ENCODE results near the gene DLG3. TPM values are rescaled to one million over a fixed set of nuclear protein-coding genes. Genes with fewer than 3 reads are reported as not detected.

DLG3 gene
- total RNA-seq, 1 experiment from 2014 or later, result 14.5 TPM

DNA sequence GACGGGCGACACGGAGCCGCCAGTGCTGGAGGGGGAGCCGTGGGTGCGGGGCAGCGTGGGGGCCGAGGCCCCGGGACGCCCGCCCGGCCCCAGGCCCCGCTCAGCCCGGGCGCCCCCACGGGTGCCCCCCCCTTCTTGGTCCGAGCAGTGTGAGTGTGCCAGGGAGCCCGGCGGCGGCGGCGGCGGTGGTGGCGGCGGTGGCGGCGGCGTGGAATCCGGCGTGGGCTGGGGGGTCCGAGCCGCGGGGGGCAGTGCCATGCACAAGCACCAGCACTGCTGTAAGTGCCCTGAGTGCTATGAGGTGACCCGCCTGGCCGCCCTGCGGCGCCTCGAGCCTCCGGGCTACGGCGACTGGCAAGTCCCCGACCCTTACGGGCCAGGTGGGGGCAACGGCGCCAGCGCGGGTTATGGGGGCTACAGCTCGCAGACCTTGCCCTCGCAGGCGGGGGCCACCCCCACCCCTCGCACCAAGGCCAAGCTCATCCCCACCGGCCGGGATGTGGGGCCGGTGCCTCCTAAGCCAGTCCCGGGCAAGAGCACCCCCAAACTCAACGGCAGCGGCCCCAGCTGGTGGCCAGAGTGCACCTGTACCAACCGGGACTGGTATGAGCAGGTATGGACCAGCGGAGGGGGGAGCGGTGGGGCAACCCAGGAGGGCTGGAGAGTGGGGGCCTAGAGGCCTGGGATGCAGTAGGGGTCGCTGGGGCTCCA is 466 bp downstream of the DLG3 start:
- no peak overlapping the region for H3K4me3 ChIP-seq (ENCODE audit: low read length)
- H2AFZ ChIP-seq (ENCODE audit: low read length), result no peak overlapping the region

DNA sequence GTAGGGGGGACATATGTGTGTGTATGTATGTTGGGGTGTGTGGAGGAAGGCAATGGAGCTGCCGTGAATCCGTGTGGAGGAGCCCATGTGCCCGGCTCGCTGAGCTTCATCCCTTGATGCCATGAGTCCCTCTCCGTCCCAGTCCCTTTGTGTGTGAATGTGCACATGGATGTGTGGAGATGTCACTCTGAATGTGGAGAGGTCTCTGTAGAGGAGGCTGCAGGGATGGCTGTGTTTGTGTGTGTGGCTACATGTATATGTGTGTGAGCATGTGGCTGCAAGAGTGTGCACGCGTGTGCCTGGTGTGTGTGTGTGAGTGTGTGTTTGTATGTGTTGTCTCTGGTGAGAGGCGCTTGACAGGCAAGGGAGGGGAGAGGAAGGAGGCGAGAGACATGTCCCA is 1.3 kb downstream of the DLG3 start:
- peaks cover 5% of the 10 kb centered on the region; the same call in 1 of the 2 replicates for H3K4me1 ChIP-seq (ENCODE audit: low read length)
- H3K79me2 ChIP-seq (ENCODE audit: low read length), result no peaks in the 10 kb centered on the region
- H3K9me2 ChIP-seq (replicated peaks; ENCODE audit: insufficient read depth, low read length), result no peaks in the 10 kb centered on the region
- H3K27ac ChIP-seq (ENCODE audit: low read length), result no peak overlapping the region
- no peaks in the 10 kb centered on the region for H3K9me3 ChIP-seq (ENCODE audit: low read length)
- no peak overlapping the region for H3K4me2 ChIP-seq (ENCODE audit: low read depth, low read length, poor library complexity, severe bottlenecking)
- peak; percentile 23 for DNase-seq
- H2AFZ ChIP-seq (ENCODE audit: low read length), result no peak overlapping the region
- no peak overlapping the region for H3K4me3 ChIP-seq (ENCODE audit: low read length)
- no peaks in the 10 kb centered on the region for H3K36me3 ChIP-seq (ENCODE audit: insufficient read depth, low read length)
- H3K27me3 ChIP-seq (ENCODE audit: low read length), result no peaks in the 10 kb centered on the region
- no peak overlapping the region for H3K9ac ChIP-seq (ENCODE audit: low read length)
- no peaks in the 10 kb centered on the region for H4K20me1 ChIP-seq (ENCODE audit: insufficient read depth, low read depth, low read length)

More for the DNA sequence above, 466 bp downstream of the DLG3 start:
- H3K4me1 ChIP-seq (ENCODE audit: low read length), result peaks cover 5% of the 10 kb centered on the region; the same call in 1 of the 2 replicates
- H3K4me2 ChIP-seq (ENCODE audit: low read depth, low read length, poor library complexity, severe bottlenecking), result no peak overlapping the region
- no peaks in the 10 kb centered on the region for H3K79me2 ChIP-seq (ENCODE audit: low read length)
- peak; percentile 28 for DNase-seq
- H3K9me2 ChIP-seq (replicated peaks; ENCODE audit: insufficient read depth, low read length), result no peaks in the 10 kb centered on the region
- no peaks in the 10 kb centered on the region for H3K27me3 ChIP-seq (ENCODE audit: low read length)
- no peak overlapping the region for H3K27ac ChIP-seq (ENCODE audit: low read length)
- H4K20me1 ChIP-seq (ENCODE audit: insufficient read depth, low read depth, low read length), result no peaks in the 10 kb centered on the region
- no peaks in the 10 kb centered on the region for H3K36me3 ChIP-seq (ENCODE audit: insufficient read depth, low read length)
- no peaks in the 10 kb centered on the region for H3K9me3 ChIP-seq (ENCODE audit: low read length)
- H3K9ac ChIP-seq (ENCODE audit: low read length), result no peak overlapping the region

DNA sequence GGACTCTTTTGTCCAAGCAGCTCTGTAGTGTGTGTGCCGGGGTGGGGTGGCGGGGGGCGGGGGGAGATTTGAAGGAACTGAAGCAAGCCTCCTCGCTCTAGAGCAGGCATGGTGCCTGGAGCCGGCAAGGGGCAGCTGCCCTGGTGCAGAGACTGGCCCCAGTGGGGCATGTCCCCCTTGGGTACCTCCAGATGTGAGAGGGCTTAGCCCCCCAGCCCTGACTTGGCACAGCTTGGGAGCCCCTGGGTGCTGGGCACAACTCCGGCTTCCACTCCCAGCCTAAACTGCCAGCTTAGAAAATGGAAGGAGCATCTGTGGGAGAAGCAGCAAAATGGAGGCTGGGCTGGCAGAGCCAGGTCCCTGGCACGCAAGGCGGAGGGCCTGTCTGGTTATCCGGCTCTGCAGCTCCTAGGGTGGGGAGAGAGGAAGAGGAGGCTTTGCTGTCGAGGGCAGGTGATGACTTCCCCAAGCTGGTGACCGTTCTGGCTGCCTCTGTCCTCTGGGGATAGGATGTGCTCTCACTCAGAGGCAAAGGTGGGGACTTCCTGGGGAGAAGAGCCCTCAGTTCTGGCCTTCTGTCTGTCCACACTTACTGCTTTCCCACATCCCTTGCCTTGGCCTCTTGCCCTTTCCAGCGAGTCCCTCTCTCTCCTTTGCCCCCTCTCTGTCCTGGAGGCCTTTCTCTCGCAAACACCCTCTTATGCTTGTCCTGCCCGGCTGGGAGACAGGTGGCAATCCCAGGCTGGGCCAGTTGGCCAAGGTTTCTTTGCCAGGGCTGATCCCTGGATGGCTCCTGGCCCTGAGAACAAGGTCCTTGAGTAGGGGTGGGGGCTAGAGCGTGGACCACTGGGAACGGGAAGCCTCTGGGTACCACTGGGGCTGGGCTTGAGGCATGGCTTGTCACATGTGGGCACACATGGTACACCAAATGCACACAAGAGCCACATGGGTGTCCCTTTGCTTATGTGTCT is 2.0 kb downstream of the DLG3 start:
- Histone ChIP-seq H3K9ac (ENCODE audit: low read length) (no peak overlapping the region), H3K4me3 (ENCODE audit: low read length) (no peak overlapping the region), H3K27ac (ENCODE audit: low read length) (no peak overlapping the region), H4K20me1 (ENCODE audit: insufficient read depth, low read depth, low read length) (no peaks in the 10 kb centered on the region), H3K9me3 (ENCODE audit: low read length) (no peaks in the 10 kb centered on the region), H3K9me2 (replicated peaks; ENCODE audit: insufficient read depth, low read length) (no peaks in the 10 kb centered on the region), H3K4me1 (ENCODE audit: low read length) (peaks cover 5% of the 10 kb centered on the region; the same call in 1 of the 2 replicates), H3K27me3 (ENCODE audit: low read length) (no peaks in the 10 kb centered on the region), H3K36me3 (ENCODE audit: insufficient read depth, low read length) (no peaks in the 10 kb centered on the region), H3K79me2 (ENCODE audit: low read length) (no peaks in the 10 kb centered on the region), H2AFZ (ENCODE audit: low read length) (no peak overlapping the region), H3K4me2 (ENCODE audit: low read depth, low read length, poor library complexity, severe bottlenecking) (no peak overlapping the region)
- peak; percentile 27 for DNase-seq

DNA sequence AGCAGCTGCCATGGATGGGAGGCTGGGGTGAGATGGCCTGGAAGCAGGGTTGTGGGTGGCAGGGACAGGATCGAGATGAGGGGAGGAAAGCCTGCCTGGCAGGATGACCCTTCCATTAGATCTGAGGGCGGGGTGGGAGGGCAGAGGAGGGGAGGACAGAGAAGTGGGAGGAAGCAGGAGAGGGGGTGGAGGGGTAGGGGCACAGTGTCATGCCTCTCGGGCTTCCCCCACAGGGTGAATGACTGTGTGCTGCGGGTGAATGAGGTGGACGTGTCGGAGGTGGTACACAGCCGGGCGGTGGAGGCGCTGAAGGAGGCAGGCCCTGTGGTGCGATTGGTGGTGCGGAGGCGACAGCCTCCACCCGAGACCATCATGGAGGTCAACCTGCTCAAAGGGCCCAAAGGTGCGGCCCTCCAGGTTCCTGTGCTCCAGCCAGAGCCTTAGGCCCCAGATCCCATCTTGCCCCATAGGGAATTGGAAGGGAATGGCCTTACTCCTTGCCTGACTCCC is 4.9 kb downstream of the DLG3 start:
- Histone ChIP-seq H3K4me1 (ENCODE audit: low read length) (peaks cover 12% of the 10 kb centered on the region), H3K9me3 (ENCODE audit: low read length) (no peaks in the 10 kb centered on the region), H3K9me2 (replicated peaks; ENCODE audit: insufficient read depth, low read length) (no peaks in the 10 kb centered on the region), H3K4me2 (ENCODE audit: low read depth, low read length, poor library complexity, severe bottlenecking) (no peak overlapping the region), H3K27ac (ENCODE audit: low read length) (no peak overlapping the region), H3K9ac (ENCODE audit: low read length) (no peak overlapping the region), H2AFZ (ENCODE audit: low read length) (no peak overlapping the region), H3K4me3 (ENCODE audit: low read length) (no peak overlapping the region), H3K79me2 (ENCODE audit: low read length) (0 out of 2 replicates have a peak, but pooled peaks cover 4% of the 10 kb centered on the region), H3K36me3 (ENCODE audit: insufficient read depth, low read length) (no peaks in the 10 kb centered on the region), H3K27me3 (ENCODE audit: low read length) (no peaks in the 10 kb centered on the region), H4K20me1 (ENCODE audit: insufficient read depth, low read depth, low read length) (no peaks in the 10 kb centered on the region)
- DNase-seq, result peak; percentile 35

DNA sequence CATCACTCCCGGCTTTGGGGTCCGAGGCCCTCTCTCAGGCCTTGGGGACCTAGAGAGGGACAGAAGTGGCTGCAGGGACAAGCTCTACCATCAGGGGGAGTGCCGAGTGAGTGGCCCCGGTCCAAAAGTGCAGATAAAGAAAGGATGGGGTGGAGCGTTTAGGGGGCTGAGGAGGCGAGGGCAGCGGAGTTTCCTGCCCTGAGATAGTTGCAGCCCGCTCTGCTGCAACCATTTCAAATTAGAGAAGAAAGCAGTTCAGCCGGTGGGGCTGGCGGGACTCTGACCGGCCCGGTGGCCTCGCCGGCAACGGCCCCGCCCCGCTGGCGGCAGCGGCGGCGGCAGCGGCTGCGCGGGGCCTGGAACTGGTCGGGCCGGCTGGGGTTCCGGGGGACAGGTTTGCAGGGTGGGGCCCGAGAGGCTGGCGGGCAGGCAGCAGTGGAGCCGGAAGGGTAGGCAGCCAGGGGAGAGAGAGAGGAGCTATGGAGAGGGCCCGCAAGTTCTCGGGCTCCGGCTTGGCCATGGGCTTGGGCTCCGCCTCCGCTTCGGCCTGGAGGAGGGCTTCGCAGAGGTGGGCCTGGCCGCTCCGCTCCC is 7.6 kb downstream of the DLG3 start:
- H3K27ac ChIP-seq (ENCODE audit: low read length), result peak overlapping the region; percentile 46
- peak overlapping the region; percentile 75 for H3K4me3 ChIP-seq (ENCODE audit: low read length)
- H3K4me2 ChIP-seq (ENCODE audit: low read depth, low read length, poor library complexity, severe bottlenecking), result peak overlapping the region; percentile 69
- 0 out of 2 replicates have a peak, but pooled peaks cover 4% of the 10 kb centered on the region for H3K79me2 ChIP-seq (ENCODE audit: low read length)
- peak overlapping the region; percentile 81 for H3K9ac ChIP-seq (ENCODE audit: low read length)
- no peaks in the 10 kb centered on the region for H3K9me3 ChIP-seq (ENCODE audit: low read length)
- DNase-seq, result peak; percentile 88
- H3K9me2 ChIP-seq (replicated peaks; ENCODE audit: insufficient read depth, low read length), result no peaks in the 10 kb centered on the region
- no peaks in the 10 kb centered on the region for H3K27me3 ChIP-seq (ENCODE audit: low read length)
- H2AFZ ChIP-seq (ENCODE audit: low read length), result peak overlapping the region; percentile 33; the same call in 1 of the 2 replicates
- no peaks in the 10 kb centered on the region for H4K20me1 ChIP-seq (ENCODE audit: insufficient read depth, low read depth, low read length)
- H3K36me3 ChIP-seq (ENCODE audit: insufficient read depth, low read length), result no peaks in the 10 kb centered on the region
- H3K4me1 ChIP-seq (ENCODE audit: low read length), result peaks cover 18% of the 10 kb centered on the region

DNA sequence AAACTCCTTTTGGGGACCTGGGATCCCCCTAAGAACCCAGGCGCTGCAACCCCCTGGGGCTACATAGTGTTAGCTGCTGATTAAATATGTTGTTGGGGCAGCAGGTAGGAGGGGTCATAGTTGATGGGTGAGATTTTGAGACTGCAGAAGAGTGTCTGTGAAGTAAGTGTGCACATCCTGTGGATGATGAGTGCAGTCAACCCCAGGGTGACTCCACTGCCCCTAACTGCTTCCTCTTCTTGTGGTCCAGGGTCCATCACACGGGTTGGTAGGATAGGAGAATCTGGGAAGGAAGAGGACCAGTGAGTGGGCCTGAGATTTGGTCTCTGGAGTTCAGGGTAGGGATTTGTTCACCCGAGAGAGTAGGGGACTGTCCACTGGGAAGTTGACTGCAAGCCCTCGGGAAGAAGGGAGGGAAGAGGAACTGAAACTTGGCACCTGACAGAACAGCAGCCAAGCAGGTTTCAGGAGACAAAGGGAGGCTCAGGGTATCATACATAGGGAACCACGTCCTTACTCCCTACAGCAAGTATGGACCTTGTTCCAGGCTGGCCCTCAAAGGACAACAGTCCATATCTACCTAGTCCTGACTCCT is 8.5 kb downstream of the DLG3 start:
- Histone ChIP-seq H4K20me1 (ENCODE audit: insufficient read depth, low read depth, low read length) (no peaks in the 10 kb centered on the region), H3K9ac (ENCODE audit: low read length) (peak overlapping the region; percentile 81), H3K4me3 (ENCODE audit: low read length) (peak overlapping the region; percentile 75), H3K27me3 (ENCODE audit: low read length) (no peaks in the 10 kb centered on the region), H3K4me2 (ENCODE audit: low read depth, low read length, poor library complexity, severe bottlenecking) (peak overlapping the region; percentile 69), H3K79me2 (ENCODE audit: low read length) (0 out of 2 replicates have a peak, but pooled peaks cover 4% of the 10 kb centered on the region), H3K9me2 (replicated peaks; ENCODE audit: insufficient read depth, low read length) (no peaks in the 10 kb centered on the region), H3K9me3 (ENCODE audit: low read length) (no peaks in the 10 kb centered on the region), H2AFZ (ENCODE audit: low read length) (no peak overlapping the region; the same call in 1 of the 2 replicates), H3K27ac (ENCODE audit: low read length) (peak overlapping the region; percentile 46; the same call in 1 of the 2 replicates), H3K36me3 (ENCODE audit: insufficient read depth, low read length) (no peaks in the 10 kb centered on the region), H3K4me1 (ENCODE audit: low read length) (peaks cover 18% of the 10 kb centered on the region)
- peak; percentile 52 for DNase-seq

DNA sequence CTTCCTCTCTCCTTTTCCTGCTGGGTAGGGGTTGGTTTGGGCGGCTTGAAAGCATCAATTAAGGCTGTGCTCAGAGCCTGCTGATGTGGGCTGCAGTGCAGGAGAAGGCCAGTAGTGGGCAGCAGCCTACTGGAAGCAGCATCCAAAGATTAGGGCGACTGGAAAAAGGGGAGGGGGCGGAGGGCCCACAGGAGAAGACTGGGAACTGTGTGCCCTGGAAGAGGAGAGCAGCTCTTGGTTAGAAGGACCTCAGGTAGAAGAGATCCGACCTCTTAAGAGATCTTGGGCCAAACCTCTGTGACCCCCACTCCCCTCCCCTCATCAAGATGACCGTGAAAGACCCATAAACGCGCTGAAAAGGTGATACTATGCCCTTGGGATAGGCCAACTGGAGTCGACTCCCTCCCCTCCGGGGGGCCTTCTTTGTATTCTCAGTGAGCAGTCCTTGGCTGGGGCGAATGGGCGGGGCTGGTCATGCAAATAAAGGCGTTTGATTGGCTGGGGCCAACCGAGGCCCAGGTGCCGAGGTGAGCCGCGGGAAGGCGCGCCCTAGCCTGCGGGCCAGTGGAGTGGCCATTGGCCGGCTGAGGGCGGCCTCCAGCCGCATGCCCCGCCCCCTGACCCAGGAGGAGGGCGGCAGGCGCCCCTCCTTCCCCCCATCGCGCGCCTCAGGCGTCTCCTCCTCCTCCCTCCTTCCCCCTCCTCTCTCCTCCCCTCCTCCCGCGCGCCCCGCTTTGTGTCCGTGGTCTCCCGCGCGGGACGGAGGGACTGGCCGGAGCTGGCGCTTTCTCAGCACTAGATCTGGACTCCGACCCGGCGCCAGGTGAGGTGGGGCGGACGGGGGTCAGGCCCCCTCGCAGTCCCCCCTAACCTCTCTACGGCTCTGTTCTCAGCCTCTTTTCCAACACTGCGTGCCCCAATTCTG is 10.1 kb downstream of the DLG3 start:
- H4K20me1 ChIP-seq (ENCODE audit: insufficient read depth, low read depth, low read length), result no peaks in the 10 kb centered on the region
- DNase-seq, result peak; percentile 67
- no peak overlapping the region for H2AFZ ChIP-seq (ENCODE audit: low read length)
- H3K4me3 ChIP-seq (ENCODE audit: low read length), result no peak overlapping the region
- no peaks in the 10 kb centered on the region for H3K9me2 ChIP-seq (replicated peaks; ENCODE audit: insufficient read depth, low read length)
- no peak overlapping the region for H3K9ac ChIP-seq (ENCODE audit: low read length)
- peaks cover 18% of the 10 kb centered on the region for H3K4me1 ChIP-seq (ENCODE audit: low read length)
- H3K36me3 ChIP-seq (ENCODE audit: insufficient read depth, low read length), result no peaks in the 10 kb centered on the region
- H3K27me3 ChIP-seq (ENCODE audit: low read length), result no peaks in the 10 kb centered on the region
- H3K4me2 ChIP-seq (ENCODE audit: low read depth, low read length, poor library complexity, severe bottlenecking), result no peak overlapping the region
- 0 out of 2 replicates have a peak, but pooled peaks cover 4% of the 10 kb centered on the region for H3K79me2 ChIP-seq (ENCODE audit: low read length)
- H3K9me3 ChIP-seq (ENCODE audit: low read length), result no peaks in the 10 kb centered on the region
- no peak overlapping the region for H3K27ac ChIP-seq (ENCODE audit: low read length)

All from Karpas-422 (cell line).